B cell (primary cell): ENCODE data around the gene SH2D5. TPM values are rescaled to one million over a fixed set of nuclear protein-coding genes. Genes with fewer than 3 reads are reported as not detected.
A peak's percentile ranks its signal among the peaks of the same experiment; 100 is the strongest.

Experiments used
- ATAC-seq: fragments of 200-7000 bp; cut with Tn5 transposase; one replicate; pipeline ENCODE4 v1.10.0; 2021; ENCODE audit warnings: low read depth, mild to moderate bottlenecking, moderate number of reproducible peaks, moderate library complexity
- CTCF ChIA-PET: fragments of 350-600 bp; sonication (Branson Sonifier 250); formaldehyde crosslinking; loops from one replicate; lab custom pipeline; 2021; ENCODE audit warnings: antibody characterized with exemption, inconsistent platforms; lab: Charles Lee
- POLR2A ChIA-PET: fragments of 350-600 bp; sonication (Branson Sonifier 250); formaldehyde crosslinking; loops from one replicate; lab custom pipeline; 2021; ENCODE audit warnings: antibody characterized with exemption; lab: Charles Lee
- DNase-seq: peaks from one replicate; pipeline ENCODE4 v3.0.0; 2013
- H2AFZ ChIP-seq: 2 replicates; pipeline ENCODE4 v1.6.1; 2012; ENCODE audit warnings: mild to moderate bottlenecking, low read depth, low read length; ENCODE audit not compliant: insufficient read depth, poor library complexity, severe bottlenecking
- H3K27ac ChIP-seq, 2 donors: 1 replicate in 1 of 2; 2 replicates in 1 of 2; pipeline ENCODE4 v1.5.1; 2012 to 2013; ENCODE audit warnings: low read length in 2 of 2, mild to moderate bottlenecking in 2 of 2, moderate library complexity in 1 of 2
- H3K27me3 ChIP-seq, 4 experiments: fragments of 200-600 bp in 1 of 4; sonication (generic) in 1 of 4; replicated peaks in 1 of 4; 1 replicate in 2 of 4; 2 replicates in 2 of 4; pipeline versions ENCODE4 v1.6.1 to v1.7.0; 2013 to 2016; ENCODE audit warnings: low read length in 3 of 4, mild to moderate bottlenecking in 2 of 4, mixed read lengths in 1 of 4, moderate library complexity in 1 of 4; ENCODE audit not compliant: insufficient read depth in 4 of 4, control insufficient read depth in 3 of 4; ENCODE audit errors: control extremely low read depth in 1 of 4
- H3K36me3 ChIP-seq, 2 experiments: replicated peaks in 1 of 2; 1 replicate in 1 of 2; 2 replicates in 1 of 2; pipeline versions ENCODE4 v1.6.1 to v1.7.1; 2013; ENCODE audit warnings: low read length in 1 of 2; ENCODE audit not compliant: insufficient read depth in 2 of 2, control insufficient read depth in 1 of 2; ENCODE audit errors: control extremely low read depth in 1 of 2, extremely low read depth in 1 of 2
- H3K4me1 ChIP-seq, 2 donors: fragments of 200-600 bp in 1 of 2; sonication (generic) in 1 of 2; 1 replicate in 1 of 2; 2 replicates in 1 of 2; pipeline versions ENCODE4 v1.5.1 to v1.6.1; 2013 to 2017; ENCODE audit warnings: low read length in 2 of 2; ENCODE audit not compliant: control insufficient read depth in 2 of 2, insufficient read depth in 2 of 2
- H3K4me2 ChIP-seq: replicated peaks from 2 replicates; pipeline ENCODE3; 2012; ENCODE audit warnings: mild to moderate bottlenecking, low read depth, low read length; ENCODE audit not compliant: poor library complexity, severe bottlenecking
- H3K4me3 ChIP-seq, 5 experiments: fragments of 200-600 bp in 1 of 5; sonication (generic) in 1 of 5; 1 replicate in 3 of 5; 2 replicates in 2 of 5; pipeline versions ENCODE4 v1.5.1 to v1.7.0; 2011 to 2016; ENCODE audit warnings: low read length in 4 of 5, mild to moderate bottlenecking in 4 of 5, low read depth in 2 of 5, control low read depth in 1 of 5, moderate library complexity in 1 of 5; ENCODE audit not compliant: insufficient read depth in 1 of 5; ENCODE audit errors: control extremely low read depth in 1 of 5, extremely low read depth in 1 of 5
- H3K79me2 ChIP-seq: fragments of 200-600 bp; sonication (generic); one replicate; pipeline ENCODE4 v1.6.0; 2016; ENCODE audit warnings: low read length; ENCODE audit not compliant: control insufficient read depth, insufficient read depth
- H3K9ac ChIP-seq: fragments of 200-600 bp; sonication (generic); 2 replicates; pipeline ENCODE4 v1.6.1; 2017; ENCODE audit warnings: mild to moderate bottlenecking, low read length, moderate library complexity
- H3K9me3 ChIP-seq, 3 donors: one replicate each; pipeline versions ENCODE4 v1.6.1 to v1.7.1; 2013; ENCODE audit warnings: low read length in 2 of 3; ENCODE audit not compliant: control insufficient read depth in 2 of 3, insufficient read depth in 1 of 3; ENCODE audit errors: control extremely low read depth in 1 of 3
- H4K20me1 ChIP-seq: 2 replicates; pipeline ENCODE4 v1.6.0; 2012; ENCODE audit warnings: mild to moderate bottlenecking, low read length; ENCODE audit not compliant: insufficient read depth, control insufficient read depth, poor library complexity, severe bottlenecking
- H3K27ac Mint-ChIP-seq: one replicate; pipeline ENCODE4 v1.8.0; 2021; ENCODE audit warnings: mixed read lengths
- H3K27me3 Mint-ChIP-seq: one replicate; pipeline ENCODE4 v1.8.0; 2021; ENCODE audit warnings: mixed read lengths
- H3K4me1 Mint-ChIP-seq: one replicate; pipeline ENCODE4 v1.8.0; 2021; ENCODE audit warnings: mixed read lengths
- H3K4me3 Mint-ChIP-seq: one replicate; pipeline ENCODE4 v1.8.0; 2021; ENCODE audit warnings: mixed read lengths
- H3K9me3 Mint-ChIP-seq: one replicate; pipeline ENCODE4 v1.8.0; 2022; ENCODE audit warnings: mixed read lengths; ENCODE audit not compliant: insufficient read depth
- EZH2 ChIP-seq: IDR thresholded peaks from 2 replicates; pipeline ENCODE4 v1.6.1; 2012; ENCODE audit warnings: borderline replicate concordance, low read depth, mild to moderate bottlenecking, moderate library complexity, low read length; ENCODE audit not compliant: insufficient read depth, poor library complexity, severe bottlenecking
- WGBS: methylation state at CpG from one replicate; pipeline ENCODE4 v1.1.5; 2013; ENCODE audit warnings: missing lambda C conversion rate; ENCODE audit not compliant: insufficient coverage; 5-methylcytosine and 5-hydroxymethylcytosine counted together
- intact Hi-C: fragments of 100-400 bp; cut with micrococcal nuclease; formaldehyde crosslinking; loops from one replicate; pipeline ENCODE4 v1.10.0; 2022
- polyA plus RNA-seq: library from polyadenylated mRNA; depleted of rRNA; stranded (reverse); fragments of >200 nt; gene quantifications from 2 replicates; pipeline ENCODE4 v1.2.3, GENCODE V29; 2012
- total RNA-seq, 2 donors: library from RNA; stranded (reverse); fragments of 120-200 nt in 1 of 2; gene quantifications; 1 replicate in 1 of 2; 2 replicates in 1 of 2; pipeline versions ENCODE4 v1.2.3 to v1.2.4, GENCODE V29; 2013 to 2022
- TF ChIP-seq, protein P1 (sequence below): fragments of 200-600 bp; IDR thresholded peaks from one replicate; pipeline ENCODE4 v1.8.0; 2022; ENCODE audit warnings: antibody characterized with exemption, mild to moderate bottlenecking

Gene SH2D5
- total and polyA plus RNA-seq, 2 donors (not counting 1 experiment from before 2014, with no cell fraction given) = 0.30 TPM; not detected in 1

GRCh38 chr1:20728371-20729154 lies 3.9 kb downstream of the SH2D5 start:
- Histone ChIP-seq H3K4me3 (no peak overlapping the region), H3K4me2 (no peak overlapping the region), H3K9ac (no peak overlapping the region), H2AFZ (no peak overlapping the region), H3K27ac (no peak overlapping the region), H3K27me3 (peaks cover 0 to 33% (median 13%) of the 10 kb centered on the region in 4 experiments), H3K9me3 (peaks cover 0 to 4% (median 0%) of the 10 kb centered on the region in 3 donors), H3K36me3 (no peaks in the 10 kb centered on the region), H3K4me1 (peaks cover 23 to 26% of the 10 kb centered on the region in 2 donors), H3K79me2 (no peaks in the 10 kb centered on the region), H4K20me1 (no peaks in the 10 kb centered on the region)
- Mint-ChIP-seq H3K4me3 (no peak overlapping the region), H3K27me3 (peaks cover 13% of the 10 kb centered on the region), H3K27ac (no peak overlapping the region), H3K9me3 (no peaks in the 10 kb centered on the region), H3K4me1 (peaks cover 16% of the 10 kb centered on the region)
- ChIA-PET POLR2A (no interaction called here), CTCF (interaction anchor here (1.3 kb wide), 1 partner anchor 32 kb away, joined by 6 read pairs; no protein-coding TSS in a partner anchor)
- DNase-seq (peak; percentile 11), ATAC-seq (no peak)
- TF ChIP-seq, protein P1, sequence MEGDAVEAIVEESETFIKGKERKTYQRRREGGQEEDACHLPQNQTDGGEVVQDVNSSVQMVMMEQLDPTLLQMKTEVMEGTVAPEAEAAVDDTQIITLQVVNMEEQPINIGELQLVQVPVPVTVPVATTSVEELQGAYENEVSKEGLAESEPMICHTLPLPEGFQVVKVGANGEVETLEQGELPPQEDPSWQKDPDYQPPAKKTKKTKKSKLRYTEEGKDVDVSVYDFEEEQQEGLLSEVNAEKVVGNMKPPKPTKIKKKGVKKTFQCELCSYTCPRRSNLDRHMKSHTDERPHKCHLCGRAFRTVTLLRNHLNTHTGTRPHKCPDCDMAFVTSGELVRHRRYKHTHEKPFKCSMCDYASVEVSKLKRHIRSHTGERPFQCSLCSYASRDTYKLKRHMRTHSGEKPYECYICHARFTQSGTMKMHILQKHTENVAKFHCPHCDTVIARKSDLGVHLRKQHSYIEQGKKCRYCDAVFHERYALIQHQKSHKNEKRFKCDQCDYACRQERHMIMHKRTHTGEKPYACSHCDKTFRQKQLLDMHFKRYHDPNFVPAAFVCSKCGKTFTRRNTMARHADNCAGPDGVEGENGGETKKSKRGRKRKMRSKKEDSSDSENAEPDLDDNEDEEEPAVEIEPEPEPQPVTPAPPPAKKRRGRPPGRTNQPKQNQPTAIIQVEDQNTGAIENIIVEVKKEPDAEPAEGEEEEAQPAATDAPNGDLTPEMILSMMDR = no peak
- no peak for TF ChIP-seq EZH2
- intact Hi-C loops = no loop called here
- 81% methylated on average over 6 of the region's 9 CpGs for WGBS

DNA sequence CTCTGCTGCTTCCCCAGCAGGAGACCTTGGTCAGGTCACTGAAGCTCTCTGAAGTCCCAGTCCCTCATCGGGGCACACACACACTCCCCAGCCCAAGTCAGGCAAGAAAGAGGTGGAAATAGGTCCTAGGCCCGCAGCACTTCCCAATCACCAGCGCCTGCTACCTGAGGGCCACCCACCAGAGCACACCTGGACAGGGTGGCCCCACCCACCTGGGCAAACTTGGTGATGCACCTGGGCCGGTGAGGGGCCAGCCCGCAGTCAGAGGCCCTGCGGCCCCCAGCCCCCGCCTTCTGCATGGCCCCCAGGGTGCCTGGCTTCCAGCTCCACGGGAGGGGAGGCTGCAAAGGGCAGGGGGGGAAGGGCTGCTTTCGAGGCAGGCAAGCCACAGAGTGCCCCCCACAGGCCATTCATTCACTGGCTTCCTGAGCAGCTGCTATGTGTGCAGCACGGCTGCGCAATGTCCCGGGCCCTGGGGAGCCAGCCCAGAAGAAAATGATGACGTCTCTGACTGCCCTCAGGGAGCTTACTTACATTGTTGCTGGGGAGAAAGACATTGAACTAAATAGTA lies 4.7 kb downstream of the SH2D5 start:
- H3K27ac ChIP-seq = no peak overlapping the region
- WGBS = 61% methylated on average over 13 of the region's 13 CpGs
- POLR2A ChIA-PET = no interaction called here

More for the DNA sequence above, 4.7 kb downstream of the SH2D5 start:
- Mint-ChIP-seq H3K27me3 (peaks cover 11% of the 10 kb centered on the region), H3K4me1 (peaks cover 9% of the 10 kb centered on the region), H3K9me3 (no peaks in the 10 kb centered on the region), H3K27ac (no peak overlapping the region), H3K4me3 (no peak overlapping the region)
- Histone ChIP-seq H3K4me1 (peaks cover 16 to 21% of the 10 kb centered on the region in 2 donors), H3K36me3 (no peaks in the 10 kb centered on the region), H3K4me3 (no peak overlapping the region), H4K20me1 (no peaks in the 10 kb centered on the region), H3K4me2 (no peak overlapping the region), H3K27me3 (peaks cover 0 to 27% (median 13%) of the 10 kb centered on the region in 4 experiments), H3K9me3 (peaks cover 0 to 4% (median 0%) of the 10 kb centered on the region in 3 donors), H3K79me2 (no peaks in the 10 kb centered on the region), H2AFZ (no peak overlapping the region), H3K9ac (no peak overlapping the region)
- CTCF ChIA-PET = no interaction called here
- intact Hi-C loops = no loop called here
- ATAC-seq = no peak
- DNase-seq = peak; percentile 36
- TF ChIP-seq, protein P1 = no peak
